ENCODE measurements around the gene FARSB. TPM values are rescaled to one million over a fixed set of nuclear protein-coding genes. Genes with fewer than 3 reads are reported as not detected.

The FARSB gene
- total RNA-seq, 1 donor from 2014 or later, result 23.1 TPM

DNA sequence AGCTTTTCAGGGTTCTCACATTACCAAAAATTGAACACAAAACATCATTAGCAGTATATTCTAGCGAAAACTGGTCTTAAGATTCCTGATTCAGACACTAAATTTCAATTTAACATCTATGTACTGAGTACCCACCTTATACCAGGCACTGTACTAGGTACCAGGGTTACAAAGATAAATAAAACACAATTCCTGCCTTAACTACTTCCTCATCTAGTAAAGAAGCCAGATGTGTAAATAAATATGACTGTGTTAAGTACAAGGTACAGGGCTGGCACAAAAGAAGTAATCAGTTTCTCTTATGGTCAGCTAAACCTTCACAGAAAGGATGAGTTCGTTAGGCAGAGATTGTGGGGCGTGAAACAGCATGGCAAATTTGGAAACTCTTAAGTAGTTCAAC is 6.1 kb downstream of the FARSB start:
- Histone ChIP-seq H3K27ac (ENCODE audit: low read depth, low read length) (no peak overlapping the region), H3K36me3 (ENCODE audit: insufficient read depth, low read length) (peaks cover 8% of the 10 kb centered on the region), H3K9ac (ENCODE audit: low read length) (no peak overlapping the region), H2AFZ (ENCODE audit: low read depth, low read length) (no peak overlapping the region), H3K9me3 (ENCODE audit: insufficient read depth, low read depth, low read length) (no peaks in the 10 kb centered on the region), H3K4me2 (ENCODE audit: low read length) (no peak overlapping the region), H3K4me1 (ENCODE audit: insufficient read depth, low read length) (peaks cover 5% of the 10 kb centered on the region), H4K20me1 (ENCODE audit: insufficient read depth, low read length) (peaks cover 27% of the 10 kb centered on the region), H3K4me3 (ENCODE audit: insufficient read depth, low read depth, low read length) (no peak overlapping the region), H3K79me2 (ENCODE audit: insufficient read depth, low read length) (peaks cover 76% of the 10 kb centered on the region), H3K27me3 (ENCODE audit: insufficient read depth, low read length) (no peaks in the 10 kb centered on the region)
- Mint-ChIP-seq H3K4me1 (ENCODE audit: low read depth, unreplicated experiment) (no peaks in the 10 kb centered on the region), H3K9me3 (ENCODE audit: unreplicated experiment) (no peaks in the 10 kb centered on the region), H3K27ac (ENCODE audit: unreplicated experiment) (no peak overlapping the region), H3K4me3 (ENCODE audit: unreplicated experiment) (no peak overlapping the region), H3K27me3 (ENCODE audit: low read depth, unreplicated experiment) (no peaks in the 10 kb centered on the region), H3K36me3 (ENCODE audit: low read depth, unreplicated experiment) (no peaks in the 10 kb centered on the region)
- no peak for DNase-seq (ENCODE audit: low read depth)
- FAIRE-seq, result no peak
- TF ChIP-seq CTCF (IDR thresholded peaks at IDR 0.05; ENCODE audit: insufficient read depth, low read depth, low read length) (no peak), EZH2 (IDR thresholded peaks at IDR 0.05; ENCODE audit: insufficient read depth, low read length) (no peak)

DNA sequence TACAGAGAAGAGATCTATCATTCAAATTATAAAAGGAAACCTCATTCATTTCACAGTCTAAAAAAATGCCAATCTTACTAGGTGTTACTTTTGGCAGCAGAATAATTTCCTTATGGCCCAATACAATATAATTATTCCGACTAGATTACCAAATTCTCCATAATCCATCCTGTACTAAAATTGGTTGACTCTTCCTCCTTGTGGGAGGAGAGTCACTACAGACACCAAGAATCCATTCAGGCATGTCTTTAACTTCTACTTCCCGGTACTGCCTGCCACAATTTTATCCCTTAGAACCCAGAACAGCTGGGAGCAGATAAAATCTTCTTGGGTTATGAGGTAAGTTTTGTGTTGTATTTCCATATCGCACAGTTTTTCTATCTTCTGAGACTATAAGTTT is 9.9 kb downstream of the FARSB start:
- no peak overlapping the region for H3K27ac Mint-ChIP-seq (ENCODE audit: unreplicated experiment)
- no peaks in the 10 kb centered on the region for H3K27me3 Mint-ChIP-seq (ENCODE audit: low read depth, unreplicated experiment)
- FAIRE-seq (no peak), DNase-seq (ENCODE audit: low read depth) (no peak)
- TF ChIP-seq EZH2 (IDR thresholded peaks at IDR 0.05; ENCODE audit: insufficient read depth, low read length), result no peak
- no peak for TF ChIP-seq CTCF (IDR thresholded peaks at IDR 0.05; ENCODE audit: insufficient read depth, low read depth, low read length)
- Histone ChIP-seq H3K4me3 (ENCODE audit: insufficient read depth, low read depth, low read length) (no peak overlapping the region), H3K79me2 (ENCODE audit: insufficient read depth, low read length) (peaks cover 42% of the 10 kb centered on the region), H3K4me2 (ENCODE audit: low read length) (no peak overlapping the region), H3K36me3 (ENCODE audit: insufficient read depth, low read length) (peaks cover 20% of the 10 kb centered on the region), H3K9me3 (ENCODE audit: insufficient read depth, low read depth, low read length) (no peaks in the 10 kb centered on the region), H3K27ac (ENCODE audit: low read depth, low read length) (no peak overlapping the region), H3K9ac (ENCODE audit: low read length) (no peak overlapping the region), H3K27me3 (ENCODE audit: insufficient read depth, low read length) (no peaks in the 10 kb centered on the region), H4K20me1 (ENCODE audit: insufficient read depth, low read length) (peaks cover 9% of the 10 kb centered on the region), H3K4me1 (ENCODE audit: insufficient read depth, low read length) (no peaks in the 10 kb centered on the region), H2AFZ (ENCODE audit: low read depth, low read length) (no peak overlapping the region)
- no peaks in the 10 kb centered on the region for H3K9me3 Mint-ChIP-seq (ENCODE audit: unreplicated experiment)
- H3K4me3 Mint-ChIP-seq (ENCODE audit: unreplicated experiment), result no peak overlapping the region
- peaks cover 2% of the 10 kb centered on the region for H3K4me1 Mint-ChIP-seq (ENCODE audit: low read depth, unreplicated experiment)
- H3K36me3 Mint-ChIP-seq (ENCODE audit: low read depth, unreplicated experiment), result no peaks in the 10 kb centered on the region

DNA sequence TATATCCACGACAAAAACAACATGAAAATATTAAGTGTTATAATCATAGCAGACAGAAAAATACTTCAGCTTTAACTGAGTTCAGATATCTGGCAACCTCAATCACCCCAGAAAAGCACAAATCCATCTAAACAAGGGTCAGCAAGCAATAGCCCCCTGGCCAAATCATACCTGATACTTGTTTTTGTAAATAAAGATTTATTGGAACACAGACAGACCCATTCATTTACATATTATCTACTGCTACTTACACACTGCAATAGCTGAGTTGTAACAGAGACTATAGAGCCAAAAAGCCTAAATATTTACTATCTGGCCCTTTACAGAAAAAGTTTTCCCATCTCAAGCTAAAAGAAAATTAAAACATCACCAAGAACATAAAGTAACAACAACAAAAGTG is 12.8 kb downstream of the FARSB start:
- Histone ChIP-seq H2AFZ (ENCODE audit: low read depth, low read length) (no peak overlapping the region), H3K4me2 (ENCODE audit: low read length) (no peak overlapping the region), H4K20me1 (ENCODE audit: insufficient read depth, low read length) (no peaks in the 10 kb centered on the region), H3K4me3 (ENCODE audit: insufficient read depth, low read depth, low read length) (no peak overlapping the region), H3K79me2 (ENCODE audit: insufficient read depth, low read length) (peaks cover 16% of the 10 kb centered on the region), H3K27me3 (ENCODE audit: insufficient read depth, low read length) (no peaks in the 10 kb centered on the region), H3K9me3 (ENCODE audit: insufficient read depth, low read depth, low read length) (no peaks in the 10 kb centered on the region), H3K9ac (ENCODE audit: low read length) (no peak overlapping the region), H3K27ac (ENCODE audit: low read depth, low read length) (no peak overlapping the region), H3K4me1 (ENCODE audit: insufficient read depth, low read length) (no peaks in the 10 kb centered on the region), H3K36me3 (ENCODE audit: insufficient read depth, low read length) (peaks cover 21% of the 10 kb centered on the region)
- no peak for TF ChIP-seq EZH2 (IDR thresholded peaks at IDR 0.05; ENCODE audit: insufficient read depth, low read length)
- no peak for TF ChIP-seq CTCF (IDR thresholded peaks at IDR 0.05; ENCODE audit: insufficient read depth, low read depth, low read length)
- no peak overlapping the region for H3K4me3 Mint-ChIP-seq (ENCODE audit: unreplicated experiment)
- no peak for DNase-seq (ENCODE audit: low read depth)
- no peaks in the 10 kb centered on the region for H3K27me3 Mint-ChIP-seq (ENCODE audit: low read depth, unreplicated experiment)
- H3K9me3 Mint-ChIP-seq (ENCODE audit: unreplicated experiment), result no peaks in the 10 kb centered on the region
- peaks cover 2% of the 10 kb centered on the region for H3K4me1 Mint-ChIP-seq (ENCODE audit: low read depth, unreplicated experiment)
- no peak overlapping the region for H3K27ac Mint-ChIP-seq (ENCODE audit: unreplicated experiment)
- no peak for FAIRE-seq
- H3K36me3 Mint-ChIP-seq (ENCODE audit: low read depth, unreplicated experiment), result peaks cover 4% of the 10 kb centered on the region
